Measurements from ENCODE around the gene MAP3K7CL. TPM values are rescaled to one million over a fixed set of nuclear protein-coding genes. Genes with fewer than 3 reads are reported as not detected.

MAP3K7CL gene
- 10 to 100 TPM in 1 of 2 donors, 1 to 10 TPM in 1; 1.7 to 15.5 TPM for total RNA-seq

DNA sequence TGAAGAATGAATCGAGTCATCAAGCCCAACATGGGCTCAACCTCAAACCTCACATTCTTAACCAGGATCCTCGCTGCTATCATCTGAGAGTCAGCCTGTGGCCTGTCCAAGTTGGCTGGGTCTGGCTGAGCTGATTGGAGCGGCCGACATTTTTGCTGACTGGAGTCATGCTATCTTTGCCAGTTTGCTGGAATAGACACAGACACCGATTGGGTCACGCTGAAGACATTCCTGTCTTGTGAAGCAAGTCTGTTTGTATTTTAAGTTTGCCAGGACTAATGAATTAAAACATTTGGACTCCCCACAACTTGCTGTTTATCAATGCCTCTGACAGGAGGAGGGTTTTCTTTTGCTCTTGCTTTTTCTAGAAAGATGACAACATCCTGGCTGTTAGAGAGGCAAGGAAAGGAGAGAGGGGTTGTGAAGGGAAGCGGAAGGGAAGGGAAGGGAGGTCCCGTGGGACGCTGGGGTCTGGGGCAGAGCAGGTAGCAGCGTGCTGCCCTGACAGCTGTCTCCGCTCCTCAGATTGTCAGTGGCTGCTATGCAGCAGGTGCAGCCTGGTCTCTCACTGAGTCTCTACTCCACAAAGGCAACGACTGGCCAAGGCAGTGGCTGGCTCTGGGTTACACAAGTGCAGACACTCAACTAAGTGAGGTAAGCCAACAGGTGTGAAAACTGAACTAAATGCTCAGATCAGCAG, at the start of gene MAP3K7CL:
Gene MAP3K7CL, plus strand, starts transcription at position 375 of the 700 bp plus-strand sequence. CDS start 2,701 bp downstream, outside the sequence.
- TF ChIP-seq, protein P1, sequence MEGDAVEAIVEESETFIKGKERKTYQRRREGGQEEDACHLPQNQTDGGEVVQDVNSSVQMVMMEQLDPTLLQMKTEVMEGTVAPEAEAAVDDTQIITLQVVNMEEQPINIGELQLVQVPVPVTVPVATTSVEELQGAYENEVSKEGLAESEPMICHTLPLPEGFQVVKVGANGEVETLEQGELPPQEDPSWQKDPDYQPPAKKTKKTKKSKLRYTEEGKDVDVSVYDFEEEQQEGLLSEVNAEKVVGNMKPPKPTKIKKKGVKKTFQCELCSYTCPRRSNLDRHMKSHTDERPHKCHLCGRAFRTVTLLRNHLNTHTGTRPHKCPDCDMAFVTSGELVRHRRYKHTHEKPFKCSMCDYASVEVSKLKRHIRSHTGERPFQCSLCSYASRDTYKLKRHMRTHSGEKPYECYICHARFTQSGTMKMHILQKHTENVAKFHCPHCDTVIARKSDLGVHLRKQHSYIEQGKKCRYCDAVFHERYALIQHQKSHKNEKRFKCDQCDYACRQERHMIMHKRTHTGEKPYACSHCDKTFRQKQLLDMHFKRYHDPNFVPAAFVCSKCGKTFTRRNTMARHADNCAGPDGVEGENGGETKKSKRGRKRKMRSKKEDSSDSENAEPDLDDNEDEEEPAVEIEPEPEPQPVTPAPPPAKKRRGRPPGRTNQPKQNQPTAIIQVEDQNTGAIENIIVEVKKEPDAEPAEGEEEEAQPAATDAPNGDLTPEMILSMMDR (IDR thresholded peaks at IDR 0.05): no peak
- Histone ChIP-seq H3K9me3 (peaks cover 0 to 6% of the 10 kb centered on the region in 2 donors), H3K4me3 (no peak within 1 kb of the TSS), H3K4me1 (no peaks in the 10 kb centered on the region), H3K27ac (peak within 1 kb of the TSS; percentile 2 to 9), H3K36me3 (no peaks in the 10 kb centered on the region), H3K27me3 (no peaks in the 10 kb centered on the region)
- DNase-seq (ENCODE audit: low spot score): peak; percentile 87

DNA sequence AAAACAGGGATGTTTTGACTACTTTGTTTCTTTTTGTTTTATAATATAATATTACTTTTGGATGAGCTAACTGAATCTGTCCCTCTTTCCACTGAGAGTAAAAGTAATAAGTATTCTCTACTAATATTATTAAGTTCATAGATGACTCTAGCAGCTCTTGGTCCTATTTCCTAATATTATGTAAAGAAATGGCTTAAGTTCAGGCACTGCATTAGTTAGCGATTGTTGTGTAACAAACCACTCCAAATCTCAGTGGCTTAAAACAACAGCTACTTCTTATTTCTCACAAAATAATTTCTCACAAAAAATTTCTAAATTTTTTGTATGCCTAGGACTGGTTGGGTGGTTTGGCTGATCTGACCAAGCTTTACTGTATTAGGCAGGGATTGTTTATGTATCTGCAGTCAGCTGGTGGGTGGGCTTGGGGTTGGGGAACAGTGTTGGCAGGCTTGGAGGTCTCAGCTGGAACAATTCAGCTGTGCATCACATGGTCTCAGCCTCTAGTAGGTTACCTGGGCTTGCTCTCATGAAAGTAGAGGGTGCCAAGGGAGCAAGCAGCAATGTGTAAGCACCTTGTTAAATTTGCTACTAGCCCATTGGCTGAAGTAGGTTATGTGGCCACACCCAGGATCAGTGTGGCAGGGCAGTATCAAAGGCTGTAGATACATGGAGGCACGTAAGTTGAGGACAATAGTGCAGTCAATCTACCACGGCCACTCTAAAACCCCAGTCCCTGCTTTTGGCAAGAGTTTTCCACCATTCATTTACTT, 48.2 kb upstream of the MAP3K7CL start:
- Histone ChIP-seq H3K27ac (no peak overlapping the region), H3K4me1 (peaks cover 0 to 17% of the 10 kb centered on the region in 2 donors), H3K27me3 (no peaks in the 10 kb centered on the region), H3K9me3 (no peaks in the 10 kb centered on the region), H3K4me3 (no peak overlapping the region), H3K36me3 (no peaks in the 10 kb centered on the region)
- no peak for DNase-seq (ENCODE audit: low spot score)
- TF ChIP-seq, protein P1 (IDR thresholded peaks at IDR 0.05): no peak

- no peak overlapping the region for H3K4me3 ChIP-seq
- peaks cover 0 to 17% of the 10 kb centered on the region in 2 donors for H3K4me1 ChIP-seq
- H3K27me3 ChIP-seq: no peaks in the 10 kb centered on the region
- TF ChIP-seq, protein P1 (IDR thresholded peaks at IDR 0.05): no peak
- DNase-seq (ENCODE audit: low spot score): no peak
- no peaks in the 10 kb centered on the region for H3K9me3 ChIP-seq
- no peaks in the 10 kb centered on the region for H3K36me3 ChIP-seq
- H3K27ac ChIP-seq: no peak overlapping the region
These were observed 47.1 kb upstream of the MAP3K7CL start for GRCh38 chr21:29083306-29083705.

- Histone ChIP-seq H3K9me3 (no peaks in the 10 kb centered on the region), H3K27me3 (no peaks in the 10 kb centered on the region), H3K4me1 (peaks cover 0 to 17% of the 10 kb centered on the region in 2 donors), H3K4me3 (no peak overlapping the region), H3K36me3 (no peaks in the 10 kb centered on the region), H3K27ac (no peak overlapping the region)
- TF ChIP-seq, protein P1 (IDR thresholded peaks at IDR 0.05): no peak
- DNase-seq (ENCODE audit: low spot score): no peak
These were observed 46.1 kb upstream of the MAP3K7CL start for GRCh38 chr21:29084372-29084771.

DNA sequence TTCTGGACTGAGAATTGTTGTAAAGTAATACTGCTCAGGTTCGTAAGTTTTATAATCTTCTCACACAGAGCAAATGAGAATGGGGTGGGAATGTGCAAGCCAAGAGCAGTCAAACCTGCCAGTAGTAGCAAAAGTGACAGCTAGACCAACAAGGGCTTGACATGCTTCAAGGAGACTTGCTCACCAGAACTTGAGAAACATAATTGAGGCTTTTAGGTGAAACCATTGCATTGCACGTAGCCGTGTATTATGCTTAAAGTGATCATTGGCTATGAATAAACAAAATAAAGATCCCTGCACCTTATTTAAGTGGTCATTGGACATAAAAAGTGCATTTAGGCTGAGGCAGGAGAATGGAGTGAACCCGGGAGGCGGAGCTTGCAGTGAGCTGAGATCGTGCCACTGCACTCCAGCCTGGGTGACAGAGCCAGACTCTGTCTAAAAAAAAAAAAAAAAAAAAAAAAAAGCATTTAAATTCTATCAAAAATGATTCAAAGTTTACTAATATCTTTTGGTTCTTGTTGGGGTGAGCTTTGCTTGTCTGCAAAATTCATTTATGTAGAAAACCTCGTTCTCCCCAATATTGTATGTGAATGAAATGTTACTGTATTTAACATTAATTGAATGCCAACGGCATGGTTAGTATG, 45.2 kb upstream of the MAP3K7CL start:
- DNase-seq (ENCODE audit: low spot score): no peak
- no peaks in the 10 kb centered on the region for H3K36me3 ChIP-seq
- H3K4me3 ChIP-seq: no peak overlapping the region
- H3K27ac ChIP-seq: no peak overlapping the region
- TF ChIP-seq, protein P1 (IDR thresholded peaks at IDR 0.05): no peak
- H3K9me3 ChIP-seq: no peaks in the 10 kb centered on the region
- H3K27me3 ChIP-seq: no peaks in the 10 kb centered on the region
- H3K4me1 ChIP-seq: peaks cover 0 to 14% of the 10 kb centered on the region in 2 donors

Data from right atrium auricular region (tissue), 2 donors.